Putamen (tissue), 1 donor: ENCODE data around the gene GPR156.

Experiments used
- DNase-seq: peaks from one replicate; pipeline ENCODE4 v3.0.0-alpha.2; 2016; ENCODE audit warnings: low spot score

Gene GPR156

GRCh38 chr3:120193554-120193953 is 91.5 kb downstream of the GPR156 start:
- DNase-seq = no peak

- no peak for DNase-seq
These were observed 92.4 kb downstream of the GPR156 start for GRCh38 chr3:120192579-120192978.

GRCh38 chr3:120192159-120192558 is 92.9 kb downstream of the GPR156 start:
- DNase-seq = no peak

DNA sequence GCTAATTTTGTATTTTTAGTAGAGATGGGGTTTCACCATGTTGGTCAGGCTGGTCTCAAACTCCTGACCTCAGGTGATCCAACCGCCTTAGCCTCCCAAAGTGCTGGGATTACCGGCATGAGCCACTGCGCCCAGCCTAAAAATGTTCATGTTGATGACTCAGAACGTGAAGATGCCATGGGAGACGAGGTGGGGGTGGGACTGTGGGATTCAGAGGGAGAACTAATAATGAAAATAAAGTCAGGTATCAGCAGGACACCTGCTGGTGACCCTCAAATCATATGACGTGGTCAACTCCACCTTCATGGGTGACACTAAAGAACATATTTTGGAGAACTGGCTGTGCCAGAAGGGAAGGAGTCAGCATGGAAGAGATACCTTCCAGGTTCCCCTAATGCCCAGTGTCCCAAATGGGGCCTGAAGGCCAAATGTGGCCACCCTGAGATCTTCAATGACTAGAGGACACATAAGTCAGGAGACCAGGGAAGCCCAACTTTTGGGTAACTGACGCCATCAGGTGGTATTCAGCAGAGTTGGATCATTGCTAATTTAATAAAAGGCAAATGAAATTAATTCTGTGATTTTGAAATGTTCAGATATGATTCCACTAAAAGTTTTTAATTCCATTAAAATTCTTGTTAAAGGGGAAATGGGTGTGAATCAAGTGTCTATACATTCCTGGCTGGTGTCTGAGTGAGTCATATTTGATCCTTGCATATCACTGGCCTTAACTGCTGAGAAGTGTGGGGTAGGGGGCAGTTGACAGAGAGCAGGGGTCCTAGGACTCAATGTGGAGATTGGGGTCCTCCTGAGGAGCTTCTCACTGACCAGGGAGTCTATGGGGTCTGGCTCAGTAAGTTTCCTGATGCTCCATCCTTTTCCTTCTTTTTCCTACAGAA is 102.2 kb downstream of the GPR156 start:
- no peak for DNase-seq

GRCh38 chr3:120181632-120182031 is 103.4 kb downstream of the GPR156 start:
- no peak for DNase-seq

GRCh38 chr3:120180731-120181412 is 104.2 kb downstream of the GPR156 start:
- no peak for DNase-seq

DNA sequence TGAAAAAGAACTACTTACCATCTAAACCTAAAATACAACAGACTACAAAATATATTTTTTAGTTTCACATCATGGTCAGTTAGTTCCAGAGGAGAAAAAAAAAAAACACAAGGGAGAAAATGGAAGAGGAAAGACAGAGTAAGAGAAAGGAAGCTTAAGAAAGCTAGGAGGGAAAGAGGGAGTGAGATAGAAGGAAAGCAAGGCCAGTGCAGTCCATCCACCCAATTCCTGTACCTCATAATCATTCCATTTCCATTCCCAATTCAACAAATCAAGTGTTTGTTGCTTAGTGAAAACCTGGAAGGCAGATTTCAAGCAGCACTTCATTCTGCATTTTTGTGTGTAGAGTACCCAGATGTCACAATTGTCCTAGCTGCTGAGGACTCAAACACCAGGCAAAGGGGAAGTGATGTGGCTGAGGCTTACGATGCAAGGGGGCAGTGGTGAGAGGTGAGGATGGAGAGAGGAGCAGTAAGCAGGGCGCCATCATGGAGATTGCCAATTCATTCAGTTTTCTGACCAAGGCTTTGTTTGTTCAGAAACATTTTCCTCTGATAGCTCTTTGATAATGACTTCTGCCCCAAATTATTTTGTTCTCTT is 107.2 kb downstream of the GPR156 start:
- no peak for DNase-seq

DNA sequence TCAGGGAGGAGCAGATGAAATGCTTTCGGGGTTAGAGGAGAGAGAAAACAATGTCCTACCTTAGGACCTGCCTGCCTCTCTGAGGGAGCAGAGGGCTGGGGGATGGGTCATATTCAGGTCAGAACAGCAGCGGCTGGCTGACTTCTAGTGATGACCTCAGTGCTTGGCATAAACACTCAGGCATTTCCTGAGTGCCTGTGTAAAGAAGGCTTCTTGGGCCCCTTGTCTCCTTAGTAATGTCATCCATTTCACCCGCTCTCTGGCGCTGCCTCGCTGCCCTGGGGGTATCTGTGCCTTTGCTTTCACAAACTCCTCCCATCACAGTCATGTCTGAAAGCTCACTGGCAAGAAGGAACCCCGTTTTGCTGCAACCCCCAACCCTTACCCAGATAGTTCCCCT is 107.9 kb downstream of the GPR156 start:
- DNase-seq = no peak

- no peak for DNase-seq
These were observed 110.0 kb downstream of the GPR156 start for GRCh38 chr3:120174811-120175539.

DNA sequence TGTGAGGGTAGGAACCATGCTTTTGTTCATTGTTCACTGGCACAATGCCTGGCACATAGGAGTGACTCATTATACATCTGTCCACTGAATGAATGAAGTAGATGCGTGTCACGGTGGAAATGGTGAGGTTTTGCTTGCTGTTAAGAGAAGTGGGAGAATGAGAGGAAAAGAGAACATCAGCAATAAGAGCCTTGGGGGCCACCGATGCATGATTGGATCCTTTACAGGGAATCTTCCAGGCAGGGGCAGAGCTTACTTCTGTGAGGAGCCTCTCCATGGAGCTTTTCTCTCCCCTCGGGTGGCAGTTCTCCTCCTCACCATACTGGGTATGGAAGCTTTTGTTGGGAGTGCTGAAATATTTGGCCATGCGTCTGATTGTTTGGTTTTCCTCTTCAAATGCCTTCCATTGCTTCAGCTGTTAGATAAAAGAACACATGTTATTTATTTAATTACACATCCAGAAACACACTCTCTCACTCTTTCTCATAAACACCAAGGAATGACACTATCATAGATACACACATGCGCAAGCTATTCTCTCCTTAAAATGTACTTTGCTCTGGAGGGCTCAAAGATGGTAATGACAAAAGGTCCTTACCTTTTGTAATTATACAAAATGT is 111.9 kb downstream of the GPR156 start:
- no peak for DNase-seq

- DNase-seq = no peak
These were observed 113.0 kb downstream of the GPR156 start for GRCh38 chr3:120172070-120172469.

- no peak for DNase-seq
These were observed 113.7 kb downstream of the GPR156 start for GRCh38 chr3:120171134-120171873.

GRCh38 chr3:120170223-120170622 is 114.8 kb downstream of the GPR156 start:
- DNase-seq = no peak

DNA sequence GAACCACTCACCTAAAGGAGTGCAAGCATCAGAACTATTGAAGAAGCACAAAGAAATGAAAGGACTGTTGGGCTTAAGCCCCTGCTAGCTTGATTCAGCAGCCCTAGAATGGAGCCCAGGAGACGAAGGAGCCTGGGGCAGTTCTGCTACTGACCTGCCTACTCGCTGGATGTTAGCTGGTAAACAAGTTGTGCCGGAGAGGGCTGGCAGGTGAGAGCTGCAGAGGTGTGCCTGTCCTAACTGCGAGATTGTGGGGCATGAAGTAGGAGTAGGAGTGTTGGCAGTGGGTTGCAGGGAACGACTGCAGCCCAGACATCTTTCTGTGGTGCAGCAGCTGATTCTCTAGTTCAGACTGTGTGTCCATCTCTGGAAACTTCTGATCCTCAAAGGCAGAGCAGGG is 115.6 kb downstream of the GPR156 start:
- DNase-seq = no peak

- no peak for DNase-seq
These were observed 116.4 kb downstream of the GPR156 start for GRCh38 chr3:120168611-120169010.

- no peak for DNase-seq
These were observed 117.0 kb downstream of the GPR156 start for GRCh38 chr3:120168038-120168437.

- no peak for DNase-seq
These were observed 117.5 kb downstream of the GPR156 start for GRCh38 chr3:120167488-120167887.

- DNase-seq = no peak
These were observed 121.2 kb downstream of the GPR156 start for GRCh38 chr3:120163816-120164215.

GRCh38 chr3:120163026-120163425 is 122.0 kb downstream of the GPR156 start:
- no peak for DNase-seq

GRCh38 chr3:120162400-120162799 is 122.6 kb downstream of the GPR156 start:
- no peak for DNase-seq

- DNase-seq = no peak
These were observed 123.1 kb downstream of the GPR156 start for GRCh38 chr3:120161902-120162301.
